Measurements from ENCODE around the gene C17orf114.

The C17orf114 gene

GRCh38 chr17:4772235-4772613 lies 29.9 kb downstream of the C17orf114 start:
- no peaks in the 10 kb centered on the region for H3K4me1 Mint-ChIP-seq (ENCODE audit: unreplicated experiment)
- no peak for TF ChIP-seq CTCF (conservative IDR thresholded peaks at IDR 0.05)
- peaks cover 22% of the 10 kb centered on the region for H3K27me3 Mint-ChIP-seq
- no peaks in the 10 kb centered on the region for H3K9me3 Mint-ChIP-seq
- DNase-seq (ENCODE audit: extremely low spot score, unreplicated experiment), result no peak
- H3K27ac Mint-ChIP-seq, result no peak overlapping the region
- H3K36me3 Mint-ChIP-seq, result no peaks in the 10 kb centered on the region
- no peak overlapping the region for H3K4me3 Mint-ChIP-seq

GRCh38 chr17:4771519-4772234 lies 30.5 kb downstream of the C17orf114 start, which contains the start of gene TM4SF5:
TSS of gene TM4SF5 (plus strand) at chr17:4771886. CDS start at chr17:4771923, 37 bp downstream.
- no peak for TF ChIP-seq CTCF (conservative IDR thresholded peaks at IDR 0.05)
- H3K27ac Mint-ChIP-seq, result peak within 1 kb of the TSS; percentile 53
- no peaks in the 10 kb centered on the region for H3K4me1 Mint-ChIP-seq (ENCODE audit: unreplicated experiment)
- no peak for DNase-seq (ENCODE audit: extremely low spot score, unreplicated experiment)
- peak within 1 kb of the TSS; percentile 15 for H3K4me3 Mint-ChIP-seq
- no peaks in the 10 kb centered on the region for H3K36me3 Mint-ChIP-seq
- no peaks in the 10 kb centered on the region for H3K9me3 Mint-ChIP-seq
- H3K27me3 Mint-ChIP-seq, result peaks cover 22% of the 10 kb centered on the region

DNA sequence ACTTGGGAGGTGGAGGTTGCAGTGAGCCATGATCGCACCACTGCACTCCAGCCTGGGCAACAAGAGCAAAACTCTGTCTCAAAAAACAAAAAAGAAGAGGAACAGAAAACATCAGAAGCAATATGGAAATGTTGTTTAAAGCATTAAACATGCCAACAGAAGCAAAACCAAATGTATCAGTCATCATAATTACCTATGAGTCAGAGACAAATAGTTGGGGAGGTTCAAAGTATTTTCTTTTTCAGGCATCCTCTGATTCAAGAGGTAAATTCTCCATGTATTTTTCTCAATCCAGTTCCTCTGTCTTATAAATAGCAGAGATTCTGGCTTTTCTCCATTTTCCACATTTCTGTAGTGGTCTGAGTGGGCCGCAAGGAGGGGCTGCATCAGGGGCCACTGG lies 32.5 kb downstream of the C17orf114 start:
- Mint-ChIP-seq H3K4me3 (no peak overlapping the region), H3K36me3 (no peaks in the 10 kb centered on the region), H3K27me3 (peaks cover 20% of the 10 kb centered on the region), H3K27ac (peak overlapping the region; percentile 50), H3K9me3 (no peaks in the 10 kb centered on the region), H3K4me1 (ENCODE audit: unreplicated experiment) (no peaks in the 10 kb centered on the region)
- TF ChIP-seq CTCF (conservative IDR thresholded peaks at IDR 0.05), result no peak
- DNase-seq (ENCODE audit: extremely low spot score, unreplicated experiment), result no peak

GRCh38 chr17:4768298-4768697 lies 33.8 kb downstream of the C17orf114 start:
- no peak overlapping the region for H3K27ac Mint-ChIP-seq
- H3K4me3 Mint-ChIP-seq, result no peak overlapping the region
- no peaks in the 10 kb centered on the region for H3K9me3 Mint-ChIP-seq
- no peaks in the 10 kb centered on the region for H3K4me1 Mint-ChIP-seq (ENCODE audit: unreplicated experiment)
- H3K27me3 Mint-ChIP-seq, result peaks cover 18% of the 10 kb centered on the region
- no peaks in the 10 kb centered on the region for H3K36me3 Mint-ChIP-seq
- TF ChIP-seq CTCF (conservative IDR thresholded peaks at IDR 0.05), result no peak
- DNase-seq (ENCODE audit: extremely low spot score, unreplicated experiment), result no peak

DNA sequence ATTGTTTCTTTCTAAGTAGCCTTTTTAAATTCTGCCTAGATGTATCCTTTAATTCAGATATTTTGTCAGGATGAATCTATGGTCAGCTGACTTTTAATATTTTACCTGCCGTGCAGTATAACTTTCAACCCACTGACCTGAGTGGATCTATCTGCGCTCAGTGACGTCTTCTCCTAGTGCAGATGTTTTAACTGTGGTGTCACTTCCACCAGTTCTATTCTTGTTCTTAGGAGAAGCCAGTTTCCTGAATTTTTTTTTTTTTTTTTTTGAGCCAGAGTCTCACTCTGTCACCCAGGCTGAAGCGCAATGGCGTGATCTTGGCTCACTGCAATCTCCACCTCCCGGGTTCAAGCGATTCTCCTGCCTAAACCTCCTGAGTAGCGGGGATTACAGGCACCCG lies 35.4 kb downstream of the C17orf114 start:
- TF ChIP-seq CTCF (conservative IDR thresholded peaks at IDR 0.05), result no peak
- H3K36me3 Mint-ChIP-seq, result no peaks in the 10 kb centered on the region
- H3K4me3 Mint-ChIP-seq, result no peak overlapping the region
- peaks cover 8% of the 10 kb centered on the region for H3K27me3 Mint-ChIP-seq
- no peak overlapping the region for H3K27ac Mint-ChIP-seq
- no peaks in the 10 kb centered on the region for H3K4me1 Mint-ChIP-seq (ENCODE audit: unreplicated experiment)
- H3K9me3 Mint-ChIP-seq, result no peaks in the 10 kb centered on the region
- no peak for DNase-seq (ENCODE audit: extremely low spot score, unreplicated experiment)

Data from type B pancreatic cell (in vitro differentiated cells).